Keratinocyte (primary cell): Measurements from ENCODE around the gene DTX3. TPM values are rescaled to one million over a fixed set of nuclear protein-coding genes. Genes with fewer than 3 reads are reported as not detected.

Experiments
- DNase-seq: peaks from one replicate; pipeline ENCODE4 v3.0.0-alpha.2; 2011; ENCODE audit warnings: low read depth, missing footprints, low spot score
- FAIRE-seq: peaks from 2 replicates; lab custom pipeline; 2011; peaks lifted over from hg19 to GRCh38; lab: Jason Lieb, UNC
- H2AFZ ChIP-seq: 2 replicates; pipeline ENCODE4 v1.6.0; 2012; ENCODE audit warnings: low read length, control low read depth, inconsistent platforms; ENCODE audit not compliant: control insufficient read depth
- H3K27ac ChIP-seq: 2 replicates; pipeline ENCODE4 v1.5.1; 2011; ENCODE audit warnings: low read length; ENCODE audit not compliant: control insufficient read depth, insufficient read depth
- H3K27me3 ChIP-seq: 3 replicates; pipeline ENCODE4 v1.6.0; 2011; ENCODE audit warnings: low read length; ENCODE audit not compliant: control insufficient read depth, insufficient read depth; ENCODE audit errors: extremely low read depth
- H3K36me3 ChIP-seq, 2 experiments: 2 replicates in 1 of 2; 3 replicates in 1 of 2; pipeline ENCODE4 v1.5.1; 2011; ENCODE audit warnings: low read length in 2 of 2, mild to moderate bottlenecking in 1 of 2; ENCODE audit not compliant: control insufficient read depth in 2 of 2, insufficient read depth in 2 of 2; ENCODE audit errors: extremely low read depth in 1 of 2
- H3K4me1 ChIP-seq: 3 replicates; pipeline ENCODE4 v1.5.1; 2011; ENCODE audit warnings: low read length; ENCODE audit not compliant: control insufficient read depth, insufficient read depth; ENCODE audit errors: extremely low read depth
- H3K4me2 ChIP-seq: 3 replicates; pipeline ENCODE4 v1.6.0; 2011; ENCODE audit warnings: low read depth, low read length; ENCODE audit not compliant: control insufficient read depth, insufficient read depth; ENCODE audit errors: extremely low read depth
- H3K4me3 ChIP-seq, 3 experiments: fragments of 200-600 bp in 1 of 3; sonication (generic) in 1 of 3; 2 replicates in 2 of 3; 3 replicates in 1 of 3; pipeline ENCODE4 v1.5.1; 2011 to 2016; ENCODE audit warnings: low read length in 3 of 3, mild to moderate bottlenecking in 3 of 3, control low read depth in 2 of 3, inconsistent platforms in 1 of 3, low read depth in 1 of 3, mixed read lengths in 1 of 3, mixed run types in 1 of 3, moderate library complexity in 1 of 3; ENCODE audit not compliant: control insufficient read depth in 2 of 3, insufficient read depth in 2 of 3; ENCODE audit errors: extremely low read depth in 1 of 3
- H3K79me2 ChIP-seq: 2 replicates; pipeline ENCODE4 v1.6.0; 2012; ENCODE audit warnings: low read length; ENCODE audit not compliant: control insufficient read depth, insufficient read depth
- H3K9ac ChIP-seq: 3 replicates; pipeline ENCODE4 v1.6.0; 2011; ENCODE audit warnings: low read length; ENCODE audit not compliant: control insufficient read depth, insufficient read depth; ENCODE audit errors: extremely low read depth
- H3K9me1 ChIP-seq: 3 replicates; pipeline ENCODE4 v1.6.0; 2011; ENCODE audit warnings: low read length; ENCODE audit not compliant: control insufficient read depth, insufficient read depth; ENCODE audit errors: extremely low read depth
- H3K9me3 ChIP-seq: 2 replicates; pipeline ENCODE4 v1.5.1; 2012; ENCODE audit warnings: low read depth, low read length; ENCODE audit not compliant: control insufficient read depth
- H4K20me1 ChIP-seq: 3 replicates; pipeline ENCODE4 v1.6.0; 2011; ENCODE audit warnings: low read length; ENCODE audit not compliant: control insufficient read depth, insufficient read depth; ENCODE audit errors: extremely low read depth
- EZH2 ChIP-seq: IDR thresholded peaks from one replicate; pipeline ENCODE4 v1.6.1; 2012; ENCODE audit warnings: inconsistent platforms, mild to moderate bottlenecking, low read length, moderate library complexity
- dilution Hi-C: fragments of 300-500 bp; cut with MboI; formaldehyde crosslinking; loops from one replicate; pipeline ENCODE4 v1.7.0; 2020; ENCODE audit warnings: low sequenced_read_pairs; ENCODE audit not compliant: extremely low pct_ligation_motif_present
- polyA plus RNA-seq, 5 experiments: library from polyadenylated mRNA; depleted of rRNA in 3 of 5; stranded (reverse) in 3 of 5; stranded (forward) in 1 of 5; unstranded in 1 of 5; fragments of >200 nt; gene quantifications; 1 replicate in 1 of 5; 2 replicates in 3 of 5; 3 replicates in 1 of 5; pipeline versions ENCODE4 v1.2.1 to v1.2.3, GENCODE V29; 2011 to 2012; ENCODE audit warnings: missing spikeins in 2 of 5, low read depth in 1 of 5, low replicate concordance in 1 of 5
- TF ChIP-seq, protein P1 (sequence below), 3 experiments: IDR thresholded peaks in 1 of 3; conservative IDR thresholded peaks in 1 of 3; optimal IDR thresholded peaks in 1 of 3; 2 replicates in 2 of 3; 3 replicates in 1 of 3; pipeline versions ENCODE3 to v1.5.1; 2011; ENCODE audit warnings: low read length in 3 of 3, mild to moderate bottlenecking in 3 of 3, moderate library complexity in 2 of 3, control low read depth in 1 of 3, inconsistent platforms in 1 of 3; ENCODE audit not compliant: insufficient read depth in 2 of 3; ENCODE audit errors: extremely low read depth in 1 of 3

DTX3 gene
- polyA plus RNA-seq, 1 donor (not counting 4 experiments of a cell fraction or from before 2014, with no cell fraction given): 2.6 TPM

DNA sequence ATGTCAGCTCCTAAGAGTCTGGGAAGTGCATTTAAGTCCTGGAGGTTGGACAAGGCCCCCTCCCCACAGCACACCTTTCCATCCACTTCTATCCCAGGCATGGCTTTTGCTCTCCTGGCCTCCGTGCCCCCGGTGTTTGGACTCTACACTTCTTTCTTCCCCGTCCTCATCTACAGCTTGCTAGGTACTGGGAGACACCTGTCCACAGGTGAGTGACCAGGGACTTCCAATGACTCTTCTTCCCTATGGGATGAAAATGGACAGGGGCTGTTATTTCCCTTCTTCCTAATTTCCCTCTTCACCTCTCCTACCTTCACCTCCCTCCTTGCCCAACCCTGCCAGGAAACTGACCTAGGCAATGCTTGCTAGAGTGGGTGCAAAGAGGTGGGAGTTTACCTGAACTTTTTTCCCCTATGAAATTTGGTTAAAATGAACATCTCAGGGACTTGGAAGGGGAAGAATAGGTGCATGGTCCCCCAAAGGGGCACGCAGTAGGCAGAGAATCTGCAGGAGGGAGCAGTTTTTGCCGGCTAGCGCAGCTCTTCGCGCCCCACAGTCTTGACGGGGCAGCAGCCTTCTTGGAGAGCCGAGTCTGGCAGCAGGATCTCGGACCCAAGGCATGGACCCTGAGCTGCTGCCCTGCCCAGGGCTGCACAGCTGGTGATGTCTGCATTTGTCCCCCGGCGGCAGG, 15.8 kb downstream of the DTX3 start:
- no peak overlapping the region for H2AFZ ChIP-seq

DNA sequence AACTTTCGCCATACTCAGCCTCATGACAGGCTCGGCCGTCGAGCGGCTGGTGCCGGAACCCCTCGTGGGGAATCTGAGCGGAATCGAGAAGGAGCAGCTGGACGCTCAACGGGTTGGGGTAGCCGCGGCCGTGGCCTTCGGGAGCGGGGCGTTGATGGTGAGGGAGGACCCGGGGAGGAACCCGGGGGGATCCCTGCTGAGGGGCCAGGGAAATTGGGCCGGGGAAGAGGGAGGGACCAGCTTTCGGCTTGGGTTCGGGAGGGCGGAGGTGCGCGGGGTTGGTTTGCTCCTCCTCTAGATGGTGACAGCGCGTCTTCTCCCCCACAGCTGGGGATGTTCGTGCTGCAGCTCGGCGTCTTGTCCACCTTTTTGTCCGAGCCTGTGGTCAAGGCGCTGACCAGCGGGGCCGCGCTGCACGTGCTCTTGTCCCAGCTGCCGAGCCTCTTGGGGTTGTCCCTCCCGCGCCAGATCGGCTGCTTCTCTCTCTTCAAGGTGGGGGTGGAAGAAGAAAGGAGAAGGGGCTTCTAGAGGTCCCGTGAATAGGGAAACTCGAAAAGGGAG, 16.4 kb downstream of the DTX3 start:
- peaks cover 3% of the 10 kb centered on the region for H4K20me1 ChIP-seq
- H3K27ac ChIP-seq: no peak overlapping the region
- peaks cover 17% of the 10 kb centered on the region for H3K4me1 ChIP-seq
- TF ChIP-seq, protein P1, sequence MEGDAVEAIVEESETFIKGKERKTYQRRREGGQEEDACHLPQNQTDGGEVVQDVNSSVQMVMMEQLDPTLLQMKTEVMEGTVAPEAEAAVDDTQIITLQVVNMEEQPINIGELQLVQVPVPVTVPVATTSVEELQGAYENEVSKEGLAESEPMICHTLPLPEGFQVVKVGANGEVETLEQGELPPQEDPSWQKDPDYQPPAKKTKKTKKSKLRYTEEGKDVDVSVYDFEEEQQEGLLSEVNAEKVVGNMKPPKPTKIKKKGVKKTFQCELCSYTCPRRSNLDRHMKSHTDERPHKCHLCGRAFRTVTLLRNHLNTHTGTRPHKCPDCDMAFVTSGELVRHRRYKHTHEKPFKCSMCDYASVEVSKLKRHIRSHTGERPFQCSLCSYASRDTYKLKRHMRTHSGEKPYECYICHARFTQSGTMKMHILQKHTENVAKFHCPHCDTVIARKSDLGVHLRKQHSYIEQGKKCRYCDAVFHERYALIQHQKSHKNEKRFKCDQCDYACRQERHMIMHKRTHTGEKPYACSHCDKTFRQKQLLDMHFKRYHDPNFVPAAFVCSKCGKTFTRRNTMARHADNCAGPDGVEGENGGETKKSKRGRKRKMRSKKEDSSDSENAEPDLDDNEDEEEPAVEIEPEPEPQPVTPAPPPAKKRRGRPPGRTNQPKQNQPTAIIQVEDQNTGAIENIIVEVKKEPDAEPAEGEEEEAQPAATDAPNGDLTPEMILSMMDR (optimal IDR thresholded peaks at IDR 0.05 in 1 of 3, IDR thresholded peaks at IDR 0.05 in 1 of 3, conservative IDR thresholded peaks at IDR 0.05 in 1 of 3; ENCODE audit: extremely low read depth in 1 of 3, insufficient read depth in 2 of 3, low read length in 3 of 3): no peak
- TF ChIP-seq EZH2: peak; percentile 98
- H3K9me3 ChIP-seq: no peaks in the 10 kb centered on the region
- no peaks in the 10 kb centered on the region for H3K36me3 ChIP-seq
- DNase-seq (no peak), FAIRE-seq (no peak)
- H3K27me3 ChIP-seq: peaks cover 86% of the 10 kb centered on the region
- no peak overlapping the region for H2AFZ ChIP-seq
- H3K9me1 ChIP-seq: no peaks in the 10 kb centered on the region
- dilution Hi-C loops: no loop called here
- H3K4me3 ChIP-seq: peak overlapping the region in 1 of 3 experiments; percentile 39
- H3K4me2 ChIP-seq: peak overlapping the region; percentile 75
- no peaks in the 10 kb centered on the region for H3K79me2 ChIP-seq
- no peak overlapping the region for H3K9ac ChIP-seq

More for the DNA sequence above, 15.8 kb downstream of the DTX3 start:
- Histone ChIP-seq H3K79me2 (no peaks in the 10 kb centered on the region), H3K27ac (no peak overlapping the region), H3K9me1 (no peaks in the 10 kb centered on the region), H3K9me3 (no peaks in the 10 kb centered on the region), H3K27me3 (peaks cover 81% of the 10 kb centered on the region), H3K36me3 (no peaks in the 10 kb centered on the region), H3K4me3 (no peak overlapping the region), H3K9ac (no peak overlapping the region), H3K4me1 (peaks cover 17% of the 10 kb centered on the region), H4K20me1 (peaks cover 3% of the 10 kb centered on the region), H3K4me2 (peak overlapping the region; percentile 75)
- DNase-seq (no peak), FAIRE-seq (no peak)
- no peak for TF ChIP-seq EZH2
- TF ChIP-seq, protein P1 (optimal IDR thresholded peaks at IDR 0.05 in 1 of 3, IDR thresholded peaks at IDR 0.05 in 1 of 3, conservative IDR thresholded peaks at IDR 0.05 in 1 of 3; ENCODE audit: extremely low read depth in 1 of 3, insufficient read depth in 2 of 3, low read length in 3 of 3): no peak
- dilution Hi-C loops: no loop called here
